ENCODE results near the gene AOPEP. TPM values are rescaled to one million over a fixed set of nuclear protein-coding genes. Genes with fewer than 3 reads are reported as not detected.

Gene AOPEP
- total and polyA plus RNA-seq, 2 of the 13 experiments (the other 11 are each of a cell fraction or from before 2014, with no cell fraction given), result 22.2 to 41.6 TPM

- TF ChIP-seq ZNF407 (CRISPR knock-in tag; IDR thresholded peaks at IDR 0.05; ENCODE audit: not compliant biosample characterization) (no peak), SP5 (CRISPR knock-in tag; IDR thresholded peaks at IDR 0.05; ENCODE audit: borderline replicate concordance, low read depth) (peak; percentile 93), ZNF724P (CRISPR knock-in tag; IDR thresholded peaks at IDR 0.05; ENCODE audit: borderline replicate concordance) (no peak), BCL6 (CRISPR knock-in tag; IDR thresholded peaks at IDR 0.05) (peak; percentile 80), ZNF75D (CRISPR knock-in tag; IDR thresholded peaks at IDR 0.05; ENCODE audit: borderline replicate concordance) (no peak), ZNF672 (CRISPR knock-in tag; IDR thresholded peaks at IDR 0.05) (no peak), RFXANK (CRISPR knock-in tag; IDR thresholded peaks at IDR 0.05) (no peak), ZNF510 (CRISPR knock-in tag; IDR thresholded peaks at IDR 0.05; ENCODE audit: low read depth) (no peak), MAFK (conservative IDR thresholded peaks at IDR 0.05 in 1 of 2, IDR thresholded peaks at IDR 0.05 in 1 of 2; ENCODE audit: low read length in 2 of 2) (no peak), ZFP1 (CRISPR knock-in tag; IDR thresholded peaks at IDR 0.05) (no peak), HDAC2 (CRISPR knock-in tag; IDR thresholded peaks at IDR 0.05) (peak; percentile 86), RELA (CRISPR knock-in tag; IDR thresholded peaks at IDR 0.05) (no peak), ZBTB21 (CRISPR knock-in tag; IDR thresholded peaks at IDR 0.05) (no peak), ZNF740 (CRISPR knock-in tag; IDR thresholded peaks at IDR 0.05) (no peak), PAWR (CRISPR knock-in tag; IDR thresholded peaks at IDR 0.05; ENCODE audit: borderline replicate concordance) (no peak), ZBTB3 (CRISPR knock-in tag; IDR thresholded peaks at IDR 0.05; ENCODE audit: borderline replicate concordance, low read depth) (0 out of 2 replicates have a peak, but pooled peaks have one; percentile 68), U2AF2 (IDR thresholded peaks at IDR 0.05; ENCODE audit: low read depth, low read length) (no peak)
- TF ChIP-seq, protein P1, sequence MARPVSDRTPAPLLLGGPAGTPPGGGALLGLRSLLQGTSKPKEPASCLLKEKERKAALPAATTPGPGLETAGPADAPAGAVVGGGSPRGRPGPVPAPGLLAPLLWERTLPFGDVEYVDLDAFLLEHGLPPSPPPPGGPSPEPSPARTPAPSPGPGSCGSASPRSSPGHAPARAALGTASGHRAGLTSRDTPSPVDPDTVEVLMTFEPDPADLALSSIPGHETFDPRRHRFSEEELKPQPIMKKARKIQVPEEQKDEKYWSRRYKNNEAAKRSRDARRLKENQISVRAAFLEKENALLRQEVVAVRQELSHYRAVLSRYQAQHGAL (CRISPR knock-in tag; IDR thresholded peaks at IDR 0.05; ENCODE audit: not compliant biosample characterization), result no peak
- TF ChIP-seq, protein P2, sequence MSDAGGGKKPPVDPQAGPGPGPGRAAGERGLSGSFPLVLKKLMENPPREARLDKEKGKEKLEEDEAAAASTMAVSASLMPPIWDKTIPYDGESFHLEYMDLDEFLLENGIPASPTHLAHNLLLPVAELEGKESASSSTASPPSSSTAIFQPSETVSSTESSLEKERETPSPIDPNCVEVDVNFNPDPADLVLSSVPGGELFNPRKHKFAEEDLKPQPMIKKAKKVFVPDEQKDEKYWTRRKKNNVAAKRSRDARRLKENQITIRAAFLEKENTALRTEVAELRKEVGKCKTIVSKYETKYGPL (CRISPR knock-in tag; IDR thresholded peaks at IDR 0.05), result no peak
Observed at GRCh38 chr9:95031711-95032461, 305.4 kb downstream of the AOPEP start (continued).
